Progenitor cell of endocrine pancreas (in vitro differentiated cells): ENCODE data around the gene TRPM3. TPM values are rescaled to one million over a fixed set of nuclear protein-coding genes. Genes with fewer than 3 reads are reported as not detected.

Experiments used
- DNase-seq: peaks from one replicate; pipeline ENCODE4 v3.0.0; 2021; ENCODE audit warnings: low spot score; ENCODE audit not compliant: unreplicated experiment
- H3K27ac Mint-ChIP-seq: 2 replicates; pipeline ENCODE4 v1.8.0; 2021; ENCODE audit warnings: mild to moderate bottlenecking, moderate library complexity, mixed read lengths
- H3K27me3 Mint-ChIP-seq: 2 replicates; pipeline ENCODE4 v1.8.0; 2021; ENCODE audit warnings: mixed read lengths
- H3K36me3 Mint-ChIP-seq: 2 replicates; pipeline ENCODE4 v1.8.0; 2022; ENCODE audit warnings: mixed read lengths; ENCODE audit not compliant: insufficient read depth
- H3K4me1 Mint-ChIP-seq: 2 replicates; pipeline ENCODE4 v1.8.0; 2021; ENCODE audit warnings: low read depth, mixed read lengths
- H3K4me3 Mint-ChIP-seq: 2 replicates; pipeline ENCODE4 v1.8.0; 2021; ENCODE audit warnings: low read depth, mild to moderate bottlenecking, moderate library complexity, mixed read lengths
- H3K9me3 Mint-ChIP-seq: 2 replicates; pipeline ENCODE4 v1.8.0; 2021; ENCODE audit warnings: low read depth, mixed read lengths
- CTCF ChIP-seq: fragments of 200-600 bp; sonication (generic); IDR thresholded peaks from one replicate; pipeline ENCODE4 v1.5.0; 2021; ENCODE audit warnings: antibody characterized with exemption, mild to moderate bottlenecking; ENCODE audit not compliant: unreplicated experiment
- total RNA-seq: library from RNA; stranded (reverse); gene quantifications from 2 replicates; pipeline ENCODE4 v1.2.1, GENCODE V29; 2021

TRPM3 gene
- total RNA-seq, 1 donor from 2014 or later, result 1.6 TPM

- H3K4me3 Mint-ChIP-seq, result no peak overlapping the region
- no peak for DNase-seq
- no peaks in the 10 kb centered on the region for H3K4me1 Mint-ChIP-seq
- H3K27ac Mint-ChIP-seq, result no peak overlapping the region
- TF ChIP-seq CTCF, result no peak
- H3K9me3 Mint-ChIP-seq, result no peaks in the 10 kb centered on the region
- no peaks in the 10 kb centered on the region for H3K27me3 Mint-ChIP-seq
- H3K36me3 Mint-ChIP-seq, result no peaks in the 10 kb centered on the region
These were observed 355.5 kb downstream of the TRPM3 start for GRCh38 chr9:70765946-70766345.

GRCh38 chr9:70761139-70761670 is 360.2 kb downstream of the TRPM3 start:
- Mint-ChIP-seq H3K4me1 (no peaks in the 10 kb centered on the region), H3K27ac (no peak overlapping the region), H3K27me3 (no peaks in the 10 kb centered on the region), H3K36me3 (no peaks in the 10 kb centered on the region), H3K9me3 (peaks cover 6% of the 10 kb centered on the region), H3K4me3 (no peak overlapping the region)
- no peak for DNase-seq
- TF ChIP-seq CTCF, result no peak

- Mint-ChIP-seq H3K27me3 (no peaks in the 10 kb centered on the region), H3K36me3 (no peaks in the 10 kb centered on the region), H3K27ac (no peak overlapping the region), H3K4me3 (no peak overlapping the region), H3K9me3 (peaks cover 10% of the 10 kb centered on the region), H3K4me1 (no peaks in the 10 kb centered on the region)
- TF ChIP-seq CTCF, result no peak
- no peak for DNase-seq
These were observed 361.2 kb downstream of the TRPM3 start for GRCh38 chr9:70760228-70760627.

- Mint-ChIP-seq H3K9me3 (peaks cover 10% of the 10 kb centered on the region), H3K36me3 (no peaks in the 10 kb centered on the region), H3K27ac (no peak overlapping the region), H3K4me3 (no peak overlapping the region), H3K4me1 (no peaks in the 10 kb centered on the region), H3K27me3 (no peaks in the 10 kb centered on the region)
- no peak for TF ChIP-seq CTCF
- DNase-seq, result no peak
These were observed 368.1 kb downstream of the TRPM3 start for GRCh38 chr9:70753311-70753710.

GRCh38 chr9:70749066-70749465 is 372.4 kb downstream of the TRPM3 start:
- H3K4me3 Mint-ChIP-seq, result no peak overlapping the region

More at GRCh38 chr9:70749066-70749465, 372.4 kb downstream of the TRPM3 start:
- Mint-ChIP-seq H3K36me3 (no peaks in the 10 kb centered on the region), H3K4me1 (peaks cover 3% of the 10 kb centered on the region), H3K27me3 (no peaks in the 10 kb centered on the region), H3K9me3 (no peaks in the 10 kb centered on the region), H3K27ac (no peak overlapping the region)
- no peak for DNase-seq
- no peak for TF ChIP-seq CTCF
